ENCODE data around the gene ARL9.
A peak's percentile ranks its signal among the peaks of the same experiment; 100 is the strongest.

Gene ARL9

GRCh38 chr4:56552273-56552672, 46.7 kb downstream of the ARL9 start:
- no peaks in the 10 kb centered on the region for H3K27me3 ChIP-seq (ENCODE audit: insufficient read depth, low read length)
- H3K79me2 ChIP-seq (ENCODE audit: control insufficient read depth, insufficient read depth, low read length, poor library complexity) = no peaks in the 10 kb centered on the region
- H2BK12ac ChIP-seq (ENCODE audit: low read length) = no peak overlapping the region
- no peak overlapping the region for H2BK120ac ChIP-seq (ENCODE audit: insufficient read depth, low read length, poor library complexity)
- no peak overlapping the region for H3K4ac ChIP-seq (ENCODE audit: low read depth, low read length)
- H3K4me1 ChIP-seq (ENCODE audit: control insufficient read depth in 1 of 2, insufficient read depth in 2 of 2, low read length in 2 of 2) = no peaks in the 10 kb centered on the region
- H3K18ac ChIP-seq (ENCODE audit: low read length) = no peak overlapping the region
- H3K9ac ChIP-seq (ENCODE audit: low read length) = no peak overlapping the region
- H4K91ac ChIP-seq (ENCODE audit: low read depth, low read length) = no peak overlapping the region
- no peak overlapping the region for H3K23ac ChIP-seq (ENCODE audit: low read length)
- DNase-seq = no peak
- no peaks in the 10 kb centered on the region for H3K36me3 ChIP-seq (ENCODE audit: control insufficient read depth in 1 of 2, insufficient read depth in 2 of 2, low read length in 2 of 2)
- H3K14ac ChIP-seq (ENCODE audit: low read length) = no peak overlapping the region
- H3K9me3 ChIP-seq (ENCODE audit: insufficient read depth, low read depth, low read length) = no peaks in the 10 kb centered on the region
- H4K12ac ChIP-seq (ENCODE audit: low read depth, low read length) = no peak overlapping the region
- H3K79me1 ChIP-seq (ENCODE audit: low read length) = no peaks in the 10 kb centered on the region
- no peak overlapping the region for H3K27ac ChIP-seq (ENCODE audit: low read depth, low read length)
- H2AK5ac ChIP-seq (ENCODE audit: low read length) = no peak overlapping the region
- H4K8ac ChIP-seq (ENCODE audit: low read depth, low read length) = no peak overlapping the region
- H3K4me3 ChIP-seq (ENCODE audit: low read depth, low read length) = no peak overlapping the region
- no peak overlapping the region for H2BK5ac ChIP-seq (ENCODE audit: low read depth, low read length, poor library complexity)
- H2AFZ ChIP-seq (ENCODE audit: insufficient read depth, low read length, poor library complexity) = no peak overlapping the region
- H3K4me2 ChIP-seq (ENCODE audit: low read length) = no peak overlapping the region

- peak; percentile 26 to 68 for DNase-seq
- Histone ChIP-seq H2AK5ac (ENCODE audit: low read length) (no peak overlapping the region), H3K14ac (ENCODE audit: low read length) (no peak overlapping the region), H3K23ac (ENCODE audit: low read length) (no peak overlapping the region), H3K36me3 (ENCODE audit: control insufficient read depth in 1 of 2, insufficient read depth in 2 of 2, low read length in 2 of 2) (no peaks in the 10 kb centered on the region), H2BK12ac (ENCODE audit: low read length) (no peak overlapping the region), H3K9me3 (ENCODE audit: insufficient read depth, low read depth, low read length) (no peaks in the 10 kb centered on the region), H3K9ac (ENCODE audit: low read length) (no peak overlapping the region), H2BK120ac (ENCODE audit: insufficient read depth, low read length, poor library complexity) (no peak overlapping the region), H3K79me2 (ENCODE audit: control insufficient read depth, insufficient read depth, low read length, poor library complexity) (no peaks in the 10 kb centered on the region), H4K91ac (ENCODE audit: low read depth, low read length) (no peak overlapping the region), H3K4me2 (ENCODE audit: low read length) (no peak overlapping the region), H2AFZ (ENCODE audit: insufficient read depth, low read length, poor library complexity) (no peak overlapping the region), H3K4me3 (ENCODE audit: low read depth, low read length) (no peak overlapping the region), H3K4me1 (ENCODE audit: control insufficient read depth in 1 of 2, insufficient read depth in 2 of 2, low read length in 2 of 2) (no peaks in the 10 kb centered on the region), H3K4ac (ENCODE audit: low read depth, low read length) (no peak overlapping the region), H2BK5ac (ENCODE audit: low read depth, low read length, poor library complexity) (no peak overlapping the region), H4K8ac (ENCODE audit: low read depth, low read length) (no peak overlapping the region), H4K12ac (ENCODE audit: low read depth, low read length) (no peak overlapping the region), H3K18ac (ENCODE audit: low read length) (no peak overlapping the region), H3K27ac (ENCODE audit: low read depth, low read length) (no peak overlapping the region), H3K79me1 (ENCODE audit: low read length) (no peaks in the 10 kb centered on the region), H3K27me3 (ENCODE audit: insufficient read depth, low read length) (no peaks in the 10 kb centered on the region)
- no CpG with 5 or more reads among the region's 4 CpGs for WGBS (ENCODE audit: extremely low coverage, insufficient coverage, insufficient read length)
These were observed 64.5 kb downstream of the ARL9 start for GRCh38 chr4:56570041-56570440.
